B cell (primary cell): ENCODE measurements around the gene RAB3IL1. TPM values are rescaled to one million over a fixed set of nuclear protein-coding genes. Genes with fewer than 3 reads are reported as not detected.

Source experiments
- ATAC-seq: fragments of 200-7000 bp; cut with Tn5 transposase; one replicate; pipeline ENCODE4 v1.10.0; 2021; ENCODE audit warnings: low read depth, mild to moderate bottlenecking, moderate number of reproducible peaks, moderate library complexity
- CTCF ChIA-PET: fragments of 350-600 bp; sonication (Branson Sonifier 250); formaldehyde crosslinking; loops from one replicate; lab custom pipeline; 2021; ENCODE audit warnings: antibody characterized with exemption, inconsistent platforms; lab: Charles Lee
- POLR2A ChIA-PET: fragments of 350-600 bp; sonication (Branson Sonifier 250); formaldehyde crosslinking; loops from one replicate; lab custom pipeline; 2021; ENCODE audit warnings: antibody characterized with exemption; lab: Charles Lee
- DNase-seq: peaks from one replicate; pipeline ENCODE4 v3.0.0; 2013
- H2AFZ ChIP-seq: 2 replicates; pipeline ENCODE4 v1.6.1; 2012; ENCODE audit warnings: mild to moderate bottlenecking, low read depth, low read length; ENCODE audit not compliant: insufficient read depth, poor library complexity, severe bottlenecking
- H3K27ac ChIP-seq, 2 donors: 1 replicate in 1 of 2; 2 replicates in 1 of 2; pipeline ENCODE4 v1.5.1; 2012 to 2013; ENCODE audit warnings: low read length in 2 of 2, mild to moderate bottlenecking in 2 of 2, moderate library complexity in 1 of 2
- H3K27me3 ChIP-seq, 4 experiments: fragments of 200-600 bp in 1 of 4; sonication (generic) in 1 of 4; replicated peaks in 1 of 4; 1 replicate in 2 of 4; 2 replicates in 2 of 4; pipeline versions ENCODE4 v1.6.1 to v1.7.0; 2013 to 2016; ENCODE audit warnings: low read length in 3 of 4, mild to moderate bottlenecking in 2 of 4, mixed read lengths in 1 of 4, moderate library complexity in 1 of 4; ENCODE audit not compliant: insufficient read depth in 4 of 4, control insufficient read depth in 3 of 4; ENCODE audit errors: control extremely low read depth in 1 of 4
- H3K36me3 ChIP-seq, 2 experiments: replicated peaks in 1 of 2; 1 replicate in 1 of 2; 2 replicates in 1 of 2; pipeline versions ENCODE4 v1.6.1 to v1.7.1; 2013; ENCODE audit warnings: low read length in 1 of 2; ENCODE audit not compliant: insufficient read depth in 2 of 2, control insufficient read depth in 1 of 2; ENCODE audit errors: control extremely low read depth in 1 of 2, extremely low read depth in 1 of 2
- H3K4me1 ChIP-seq, 2 donors: fragments of 200-600 bp in 1 of 2; sonication (generic) in 1 of 2; 1 replicate in 1 of 2; 2 replicates in 1 of 2; pipeline versions ENCODE4 v1.5.1 to v1.6.1; 2013 to 2017; ENCODE audit warnings: low read length in 2 of 2; ENCODE audit not compliant: control insufficient read depth in 2 of 2, insufficient read depth in 2 of 2
- H3K4me2 ChIP-seq: replicated peaks from 2 replicates; pipeline ENCODE3; 2012; ENCODE audit warnings: mild to moderate bottlenecking, low read depth, low read length; ENCODE audit not compliant: poor library complexity, severe bottlenecking
- H3K4me3 ChIP-seq, 5 experiments: fragments of 200-600 bp in 1 of 5; sonication (generic) in 1 of 5; 1 replicate in 3 of 5; 2 replicates in 2 of 5; pipeline versions ENCODE4 v1.5.1 to v1.7.0; 2011 to 2016; ENCODE audit warnings: low read length in 4 of 5, mild to moderate bottlenecking in 4 of 5, low read depth in 2 of 5, control low read depth in 1 of 5, moderate library complexity in 1 of 5; ENCODE audit not compliant: insufficient read depth in 1 of 5; ENCODE audit errors: control extremely low read depth in 1 of 5, extremely low read depth in 1 of 5
- H3K79me2 ChIP-seq: fragments of 200-600 bp; sonication (generic); one replicate; pipeline ENCODE4 v1.6.0; 2016; ENCODE audit warnings: low read length; ENCODE audit not compliant: control insufficient read depth, insufficient read depth
- H3K9ac ChIP-seq: fragments of 200-600 bp; sonication (generic); 2 replicates; pipeline ENCODE4 v1.6.1; 2017; ENCODE audit warnings: mild to moderate bottlenecking, low read length, moderate library complexity
- H3K9me3 ChIP-seq, 3 donors: one replicate each; pipeline versions ENCODE4 v1.6.1 to v1.7.1; 2013; ENCODE audit warnings: low read length in 2 of 3; ENCODE audit not compliant: control insufficient read depth in 2 of 3, insufficient read depth in 1 of 3; ENCODE audit errors: control extremely low read depth in 1 of 3
- H4K20me1 ChIP-seq: 2 replicates; pipeline ENCODE4 v1.6.0; 2012; ENCODE audit warnings: mild to moderate bottlenecking, low read length; ENCODE audit not compliant: insufficient read depth, control insufficient read depth, poor library complexity, severe bottlenecking
- H3K27ac Mint-ChIP-seq: one replicate; pipeline ENCODE4 v1.8.0; 2021; ENCODE audit warnings: mixed read lengths
- H3K27me3 Mint-ChIP-seq: one replicate; pipeline ENCODE4 v1.8.0; 2021; ENCODE audit warnings: mixed read lengths
- H3K4me1 Mint-ChIP-seq: one replicate; pipeline ENCODE4 v1.8.0; 2021; ENCODE audit warnings: mixed read lengths
- H3K4me3 Mint-ChIP-seq: one replicate; pipeline ENCODE4 v1.8.0; 2021; ENCODE audit warnings: mixed read lengths
- H3K9me3 Mint-ChIP-seq: one replicate; pipeline ENCODE4 v1.8.0; 2022; ENCODE audit warnings: mixed read lengths; ENCODE audit not compliant: insufficient read depth
- CTCF ChIP-seq: fragments of 200-600 bp; IDR thresholded peaks from one replicate; pipeline ENCODE4 v1.8.0; 2022; ENCODE audit warnings: antibody characterized with exemption, mild to moderate bottlenecking
- EZH2 ChIP-seq: IDR thresholded peaks from 2 replicates; pipeline ENCODE4 v1.6.1; 2012; ENCODE audit warnings: borderline replicate concordance, low read depth, mild to moderate bottlenecking, moderate library complexity, low read length; ENCODE audit not compliant: insufficient read depth, poor library complexity, severe bottlenecking
- WGBS: methylation state at CpG from one replicate; pipeline ENCODE4 v1.1.5; 2013; ENCODE audit warnings: missing lambda C conversion rate; ENCODE audit not compliant: insufficient coverage; 5-methylcytosine and 5-hydroxymethylcytosine counted together
- intact Hi-C: fragments of 100-400 bp; cut with micrococcal nuclease; formaldehyde crosslinking; loops from one replicate; pipeline ENCODE4 v1.10.0; 2022
- polyA plus RNA-seq: library from polyadenylated mRNA; depleted of rRNA; stranded (reverse); fragments of >200 nt; gene quantifications from 2 replicates; pipeline ENCODE4 v1.2.3, GENCODE V29; 2012
- total RNA-seq, 2 donors: library from RNA; stranded (reverse); fragments of 120-200 nt in 1 of 2; gene quantifications; 1 replicate in 1 of 2; 2 replicates in 1 of 2; pipeline versions ENCODE4 v1.2.3 to v1.2.4, GENCODE V29; 2013 to 2022

Gene RAB3IL1
- total and polyA plus RNA-seq, 2 donors (not counting 1 experiment from before 2014, with no cell fraction given) = 0.27 TPM; not detected in 1

GRCh38 chr11:61905067-61905696, 12.2 kb downstream of the RAB3IL1 start:
- Histone ChIP-seq H3K4me3 (no peak overlapping the region), H3K9me3 (peaks cover 0 to 6% (median 0%) of the 10 kb centered on the region in 3 donors), H2AFZ (no peak overlapping the region), H3K4me1 (peaks cover 0 to 9% of the 10 kb centered on the region in 2 donors), H3K9ac (no peak overlapping the region), H3K27me3 (peaks cover 0 to 3% (median 2%) of the 10 kb centered on the region in 4 experiments), H3K79me2 (no peaks in the 10 kb centered on the region), H3K27ac (no peak overlapping the region), H3K4me2 (no peak overlapping the region), H4K20me1 (no peaks in the 10 kb centered on the region), H3K36me3 (no peaks in the 10 kb centered on the region)
- intact Hi-C loops = no loop called here
- H3K27me3 Mint-ChIP-seq = peaks cover 4% of the 10 kb centered on the region
- WGBS = 98% methylated on average over 10 of the region's 13 CpGs
- no peak overlapping the region for H3K4me3 Mint-ChIP-seq
- no peaks in the 10 kb centered on the region for H3K9me3 Mint-ChIP-seq
- POLR2A ChIA-PET = no interaction called here
- CTCF ChIA-PET = interaction anchor here (1.8 to 12.0 kb wide), 2 partner anchors 42 to 179 kb away, joined by 6 to 424 read pairs; no protein-coding TSS in a partner anchor
- no peak overlapping the region for H3K27ac Mint-ChIP-seq
- no peaks in the 10 kb centered on the region for H3K4me1 Mint-ChIP-seq
- TF ChIP-seq CTCF = no peak
- TF ChIP-seq EZH2 = no peak
- no peak for ATAC-seq
- DNase-seq = no peak

GRCh38 chr11:61904539-61905048, 12.8 kb downstream of the RAB3IL1 start:
- WGBS = 44% methylated on average over 18 of the region's 19 CpGs
- POLR2A ChIA-PET = interaction anchor here (0.5 kb wide), 1 partner anchor 25 kb away, joined by 3 read pairs; no protein-coding TSS in a partner anchor
- H2AFZ ChIP-seq = peak overlapping the region; percentile 25

More at GRCh38 chr11:61904539-61905048, 12.8 kb downstream of the RAB3IL1 start:
- H3K36me3 ChIP-seq = no peaks in the 10 kb centered on the region
- H3K4me3 Mint-ChIP-seq = no peak overlapping the region
- no peak for DNase-seq
- H3K4me1 ChIP-seq = peaks cover under 1 to 13% of the 10 kb centered on the region in 2 donors
- TF ChIP-seq CTCF = no peak
- TF ChIP-seq EZH2 = no peak
- no peaks in the 10 kb centered on the region for H3K79me2 ChIP-seq
- H3K27ac Mint-ChIP-seq = no peak overlapping the region
- H3K27ac ChIP-seq = no peak overlapping the region
- peak overlapping the region; percentile 4 for H3K4me2 ChIP-seq
- intact Hi-C loops = no loop called here
- H3K4me1 Mint-ChIP-seq = no peaks in the 10 kb centered on the region
- no peak overlapping the region for H3K4me3 ChIP-seq
- no peak for ATAC-seq
- no peak overlapping the region for H3K9ac ChIP-seq
- H4K20me1 ChIP-seq = no peaks in the 10 kb centered on the region
- H3K27me3 ChIP-seq = peaks cover 0 to 3% (median 2%) of the 10 kb centered on the region in 4 experiments
- CTCF ChIA-PET = interaction anchor here (1.8 to 12.0 kb wide), 2 partner anchors 43 to 179 kb away, joined by 6 to 424 read pairs; no protein-coding TSS in a partner anchor
- no peaks in the 10 kb centered on the region for H3K9me3 Mint-ChIP-seq
- peaks cover 4% of the 10 kb centered on the region for H3K27me3 Mint-ChIP-seq
- H3K9me3 ChIP-seq = peaks cover 0 to 6% (median 0%) of the 10 kb centered on the region in 3 donors
